ENCODE measurements around the gene TANC1. TPM values are rescaled to one million over a fixed set of nuclear protein-coding genes. Genes with fewer than 3 reads are reported as not detected.

TANC1 gene
- total RNA-seq, 1 donor from 2014 or later = 0.37 TPM

DNA sequence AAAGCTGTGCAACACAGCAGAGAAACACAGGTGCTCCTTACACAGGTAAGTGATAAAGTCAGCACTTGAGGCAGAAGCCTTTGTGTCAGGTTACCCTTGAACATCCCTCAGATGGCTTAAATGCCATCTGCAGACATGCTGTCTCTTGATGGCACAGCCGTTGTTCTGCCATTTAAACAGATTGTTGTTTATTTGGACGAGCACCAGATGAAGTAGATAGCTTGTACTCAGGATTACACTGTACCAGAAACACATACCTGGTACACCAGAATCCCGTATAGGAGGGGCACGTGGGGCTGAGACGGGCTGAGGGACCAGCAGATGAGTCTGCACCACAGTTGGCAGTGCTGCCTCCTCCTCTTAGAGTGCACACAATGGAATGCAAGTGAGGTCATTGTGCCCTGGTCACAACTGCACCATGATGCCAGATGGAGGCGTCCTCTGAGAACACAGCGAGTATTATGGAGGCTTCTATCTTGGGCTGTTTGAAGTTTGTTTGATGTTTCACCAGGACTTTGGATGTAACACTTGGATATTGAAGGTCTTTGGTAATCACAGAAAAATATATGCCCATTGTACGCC is 143.0 kb downstream of the TANC1 start:
- Mint-ChIP-seq H3K4me3 (no peak overlapping the region), H3K4me1 (no peaks in the 10 kb centered on the region), H3K27me3 (peaks cover 18% of the 10 kb centered on the region), H3K36me3 (ENCODE audit: low read depth) (no peaks in the 10 kb centered on the region), H3K27ac (no peak overlapping the region), H3K9me3 (no peaks in the 10 kb centered on the region)
- DNase-seq = no peak
- intact Hi-C loops (cut with micrococcal nuclease) = loop anchor here (10.0 kb wide), 1 partner anchor 853 kb away; no protein-coding TSS in a partner anchor

- peaks cover 18% of the 10 kb centered on the region for H3K27me3 Mint-ChIP-seq
- no peak overlapping the region for H3K27ac Mint-ChIP-seq
- intact Hi-C loops (cut with micrococcal nuclease) = loop anchor here (10.0 kb wide), 1 partner anchor 850 kb away; no protein-coding TSS in a partner anchor
- no peaks in the 10 kb centered on the region for H3K36me3 Mint-ChIP-seq (ENCODE audit: low read depth)
- peaks cover 3% of the 10 kb centered on the region for H3K4me1 Mint-ChIP-seq
- H3K9me3 Mint-ChIP-seq = no peaks in the 10 kb centered on the region
- no peak overlapping the region for H3K4me3 Mint-ChIP-seq
- DNase-seq = no peak
Observed at GRCh38 chr2:159114835-159115234, 146.4 kb downstream of the TANC1 start.

DNA sequence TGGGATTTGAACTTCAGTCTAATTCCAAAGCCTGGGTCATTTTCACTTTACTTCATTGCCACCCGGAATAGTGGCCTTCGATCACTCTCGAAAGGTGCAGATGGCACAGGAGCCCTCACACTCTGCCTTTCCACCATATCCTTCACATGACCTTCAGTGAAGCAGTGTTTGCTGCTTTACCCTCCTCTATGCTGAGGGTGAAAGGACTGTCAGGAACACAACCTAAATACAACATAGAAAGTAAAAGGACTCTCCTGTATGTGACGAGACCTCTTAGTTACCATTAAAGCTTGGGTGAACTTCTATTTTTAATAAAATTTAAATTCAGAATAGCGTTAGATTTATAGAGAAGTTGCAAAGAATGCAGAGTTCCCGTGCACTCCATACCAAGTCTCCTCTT is 148.5 kb downstream of the TANC1 start:
- H3K36me3 Mint-ChIP-seq (ENCODE audit: low read depth) = no peaks in the 10 kb centered on the region
- H3K27ac Mint-ChIP-seq = no peak overlapping the region
- no peaks in the 10 kb centered on the region for H3K9me3 Mint-ChIP-seq
- DNase-seq = no peak
- intact Hi-C loops (cut with micrococcal nuclease) = loop anchor here (10.0 kb wide), 1 partner anchor 848 kb away; no protein-coding TSS in a partner anchor
- H3K4me1 Mint-ChIP-seq = peaks cover 3% of the 10 kb centered on the region
- peaks cover 16% of the 10 kb centered on the region for H3K27me3 Mint-ChIP-seq
- H3K4me3 Mint-ChIP-seq = no peak overlapping the region

DNA sequence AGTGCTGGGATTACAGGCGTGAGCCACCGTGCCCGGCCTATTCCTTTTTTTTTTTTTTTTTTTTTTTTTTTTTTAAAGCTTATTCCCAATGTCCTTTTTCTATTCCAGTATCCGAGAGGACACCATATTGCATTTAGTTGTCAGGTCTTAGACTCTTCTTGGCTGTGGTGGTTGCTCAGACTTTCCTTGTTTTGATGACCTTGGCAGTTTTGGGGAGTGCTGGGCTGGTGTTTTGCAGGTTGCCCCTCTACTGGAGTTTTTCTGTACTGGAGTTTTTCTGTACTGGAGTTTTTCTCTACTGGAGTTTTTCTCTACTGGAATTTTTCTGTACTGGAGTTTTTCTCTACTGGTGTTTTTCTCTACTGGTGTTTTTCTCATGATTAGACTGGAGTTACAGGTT is 149.2 kb downstream of the TANC1 start:
- H3K9me3 Mint-ChIP-seq = no peaks in the 10 kb centered on the region
- DNase-seq = no peak
- H3K27ac Mint-ChIP-seq = no peak overlapping the region
- no peaks in the 10 kb centered on the region for H3K36me3 Mint-ChIP-seq (ENCODE audit: low read depth)
- intact Hi-C loops (cut with micrococcal nuclease) = loop anchor here (1.0 to 10.0 kb wide), 4 partner anchors 81 to 847 kb away; no protein-coding TSS in a partner anchor
- peaks cover 3% of the 10 kb centered on the region for H3K4me1 Mint-ChIP-seq
- peaks cover 16% of the 10 kb centered on the region for H3K27me3 Mint-ChIP-seq
- H3K4me3 Mint-ChIP-seq = no peak overlapping the region

GRCh38 chr2:159118115-159118858 is 149.8 kb downstream of the TANC1 start:
- intact Hi-C loops (cut with micrococcal nuclease) = loop anchor here (1.0 to 10.0 kb wide), 4 partner anchors 82 to 847 kb away; no protein-coding TSS in a partner anchor
- H3K36me3 Mint-ChIP-seq (ENCODE audit: low read depth) = no peaks in the 10 kb centered on the region
- peak; percentile 93 for DNase-seq
- peaks cover 13% of the 10 kb centered on the region for H3K27me3 Mint-ChIP-seq
- H3K27ac Mint-ChIP-seq = no peak overlapping the region
- H3K4me1 Mint-ChIP-seq = peaks cover 3% of the 10 kb centered on the region
- H3K4me3 Mint-ChIP-seq = no peak overlapping the region
- no peaks in the 10 kb centered on the region for H3K9me3 Mint-ChIP-seq

DNA sequence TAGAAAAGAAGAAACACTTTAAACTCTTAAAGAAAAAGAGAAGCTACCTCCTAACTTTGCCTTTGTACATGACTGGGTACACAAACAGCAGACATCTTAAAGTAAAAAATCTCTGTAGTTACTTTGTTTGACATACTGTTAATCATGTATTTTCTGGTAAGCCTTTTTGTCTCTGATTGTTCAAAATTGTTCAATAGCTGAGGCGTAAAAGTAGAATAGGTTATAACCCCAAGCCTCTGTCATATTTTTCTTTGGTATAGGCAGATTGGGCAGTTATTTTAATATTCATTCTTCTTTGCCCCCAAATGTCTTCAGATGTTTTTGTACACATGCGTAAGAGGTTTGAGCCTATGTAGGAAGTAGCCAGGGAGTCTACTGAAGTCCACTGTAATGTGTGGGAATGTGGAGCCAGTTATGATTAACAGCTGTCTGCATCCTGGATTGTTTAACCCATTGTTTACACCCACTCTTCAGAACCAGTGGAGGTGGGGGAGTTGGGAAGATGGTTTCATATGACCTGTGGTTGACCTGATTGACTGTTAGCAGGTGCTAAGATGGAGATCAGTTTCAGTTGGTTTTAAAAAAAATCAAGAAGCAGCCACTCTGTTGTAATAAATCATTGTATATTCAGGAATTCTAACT is 150.5 kb downstream of the TANC1 start:
- Mint-ChIP-seq H3K36me3 (ENCODE audit: low read depth) (no peaks in the 10 kb centered on the region), H3K4me3 (no peak overlapping the region), H3K9me3 (no peaks in the 10 kb centered on the region), H3K27ac (no peak overlapping the region), H3K4me1 (peaks cover 5% of the 10 kb centered on the region), H3K27me3 (peaks cover 9% of the 10 kb centered on the region)
- intact Hi-C loops (cut with micrococcal nuclease) = loop anchor here (1.0 to 10.0 kb wide), 4 partner anchors 83 to 846 kb away; no protein-coding TSS in a partner anchor
- no peak for DNase-seq

DNA sequence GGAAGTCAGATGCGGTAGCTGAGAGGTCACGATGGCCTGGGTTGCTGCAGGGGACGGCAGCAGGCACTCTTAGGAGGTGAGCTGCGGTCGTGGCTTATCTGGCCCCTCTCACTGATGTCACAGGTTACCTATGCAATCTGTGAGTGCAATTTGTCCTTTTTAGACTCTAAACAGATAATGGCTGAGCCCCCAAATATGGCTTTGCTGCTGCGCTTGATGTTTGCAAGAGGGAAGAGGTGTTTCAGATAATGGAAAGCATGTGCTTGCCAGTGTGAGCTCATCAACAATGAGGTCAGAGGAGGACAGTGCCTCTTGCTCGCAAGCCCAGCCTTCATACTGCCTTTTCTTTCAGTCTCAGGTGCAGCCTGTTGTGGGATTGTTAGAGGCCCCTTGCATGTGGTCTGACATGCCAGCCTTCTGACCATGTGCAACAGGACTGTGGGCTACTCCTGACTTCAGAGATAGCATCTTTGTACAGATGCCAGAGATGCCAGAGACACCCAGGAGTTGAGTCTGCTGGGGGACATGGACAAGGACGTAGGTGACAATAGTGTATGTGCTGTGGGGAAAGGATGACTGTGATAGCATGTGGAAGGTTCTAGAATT is 151.3 kb downstream of the TANC1 start:
- DNase-seq = no peak
- Mint-ChIP-seq H3K4me3 (no peak overlapping the region), H3K27me3 (peaks cover 7% of the 10 kb centered on the region), H3K27ac (no peak overlapping the region), H3K4me1 (peaks cover 12% of the 10 kb centered on the region), H3K36me3 (ENCODE audit: low read depth) (no peaks in the 10 kb centered on the region), H3K9me3 (no peaks in the 10 kb centered on the region)
- intact Hi-C loops (cut with micrococcal nuclease) = loop anchor here (10.0 kb wide), 1 partner anchor 845 kb away; no protein-coding TSS in a partner anchor

DNA sequence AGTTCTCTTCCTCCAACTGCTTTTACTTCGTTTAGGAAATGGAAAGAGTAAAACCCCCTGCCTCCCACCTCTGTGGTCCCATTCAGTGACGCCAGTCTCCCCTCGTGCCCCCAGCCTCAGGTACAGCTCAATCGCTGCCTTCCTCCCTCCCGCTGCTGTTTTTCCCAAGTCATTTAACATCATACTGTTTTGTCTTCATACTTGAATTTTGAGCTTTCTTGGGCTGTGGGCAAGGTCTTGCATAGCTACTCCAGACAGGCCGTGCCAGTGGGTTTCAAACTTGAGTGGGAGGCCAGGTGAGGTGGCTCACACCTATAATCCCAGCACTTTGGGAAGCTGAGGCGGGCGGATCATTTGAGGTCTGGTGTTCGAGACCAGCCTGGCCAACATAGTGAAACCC is 155.3 kb downstream of the TANC1 start:
- no peak for DNase-seq
- H3K27ac Mint-ChIP-seq = no peak overlapping the region
- no peak overlapping the region for H3K4me3 Mint-ChIP-seq
- intact Hi-C loops (cut with micrococcal nuclease) = no loop called here
- no peaks in the 10 kb centered on the region for H3K36me3 Mint-ChIP-seq (ENCODE audit: low read depth)
- no peaks in the 10 kb centered on the region for H3K9me3 Mint-ChIP-seq
- no peaks in the 10 kb centered on the region for H3K27me3 Mint-ChIP-seq
- peaks cover 10% of the 10 kb centered on the region for H3K4me1 Mint-ChIP-seq

GRCh38 chr2:159124441-159124911 is 156.0 kb downstream of the TANC1 start:
- no peaks in the 10 kb centered on the region for H3K9me3 Mint-ChIP-seq
- H3K36me3 Mint-ChIP-seq (ENCODE audit: low read depth) = no peaks in the 10 kb centered on the region
- intact Hi-C loops (cut with micrococcal nuclease) = no loop called here
- H3K4me3 Mint-ChIP-seq = no peak overlapping the region
- H3K27me3 Mint-ChIP-seq = no peaks in the 10 kb centered on the region
- H3K27ac Mint-ChIP-seq = peak overlapping the region; percentile 78
- H3K4me1 Mint-ChIP-seq = peaks cover 11% of the 10 kb centered on the region
- no peak for DNase-seq

DNA sequence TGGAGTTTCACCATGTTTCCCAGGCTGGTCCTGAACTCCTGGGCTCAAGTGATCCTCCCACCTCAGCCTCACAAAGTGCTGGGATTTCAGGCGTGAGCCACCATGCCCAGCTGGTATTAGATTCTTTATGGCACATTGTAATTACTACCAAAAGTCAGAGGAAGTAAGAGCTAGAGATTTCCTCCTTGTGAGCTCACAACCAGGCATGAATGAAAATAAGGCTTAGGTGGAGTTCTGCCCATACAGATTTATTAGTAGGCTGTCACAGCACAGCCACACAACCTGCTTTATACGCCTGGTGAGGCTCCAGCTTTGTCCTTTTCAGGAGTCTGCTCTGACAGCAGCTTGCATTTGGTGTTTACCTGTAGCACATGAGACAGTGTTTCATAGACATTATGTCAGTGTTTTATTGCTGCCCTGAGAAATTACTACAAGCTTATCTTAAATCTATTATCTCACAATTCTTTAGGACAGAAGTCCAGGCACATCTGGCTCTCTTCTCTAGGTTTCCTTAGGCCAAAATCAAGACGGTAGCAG is 156.6 kb downstream of the TANC1 start:
- no peaks in the 10 kb centered on the region for H3K27me3 Mint-ChIP-seq
- no peaks in the 10 kb centered on the region for H3K36me3 Mint-ChIP-seq (ENCODE audit: low read depth)
- H3K4me3 Mint-ChIP-seq = no peak overlapping the region
- peaks cover 12% of the 10 kb centered on the region for H3K4me1 Mint-ChIP-seq
- H3K27ac Mint-ChIP-seq = peak overlapping the region; percentile 78
- no peaks in the 10 kb centered on the region for H3K9me3 Mint-ChIP-seq
- intact Hi-C loops (cut with micrococcal nuclease) = no loop called here
- DNase-seq = no peak

DNA sequence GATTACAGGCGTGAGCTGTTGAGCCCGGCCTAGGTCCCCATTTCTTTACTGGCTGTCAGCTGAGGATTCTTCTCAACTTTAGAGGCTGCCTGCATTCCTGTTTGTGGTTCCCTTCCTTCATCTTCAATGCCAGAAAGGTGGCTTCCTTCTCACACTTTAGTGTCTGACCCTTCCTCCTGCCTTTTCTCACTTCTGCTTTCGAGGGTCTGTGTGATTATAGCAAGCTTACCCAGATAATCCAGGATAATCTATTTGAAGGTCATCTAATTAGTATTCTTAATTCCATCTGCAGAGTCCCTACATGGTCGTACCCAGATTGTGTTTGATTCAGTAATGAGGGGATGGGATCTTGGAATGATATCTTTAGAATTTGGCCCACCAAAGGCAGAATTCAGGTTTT is 157.4 kb downstream of the TANC1 start:
- H3K4me3 Mint-ChIP-seq = no peak overlapping the region
- no peaks in the 10 kb centered on the region for H3K9me3 Mint-ChIP-seq
- DNase-seq = no peak
- H3K4me1 Mint-ChIP-seq = peaks cover 12% of the 10 kb centered on the region
- H3K36me3 Mint-ChIP-seq (ENCODE audit: low read depth) = no peaks in the 10 kb centered on the region
- intact Hi-C loops (cut with micrococcal nuclease) = no loop called here
- H3K27me3 Mint-ChIP-seq = no peaks in the 10 kb centered on the region
- no peak overlapping the region for H3K27ac Mint-ChIP-seq

GRCh38 chr2:159126432-159127022 is 158.1 kb downstream of the TANC1 start:
- H3K36me3 Mint-ChIP-seq (ENCODE audit: low read depth) = no peaks in the 10 kb centered on the region
- no peak overlapping the region for H3K4me3 Mint-ChIP-seq
- no peak overlapping the region for H3K27ac Mint-ChIP-seq
- H3K4me1 Mint-ChIP-seq = peaks cover 12% of the 10 kb centered on the region
- DNase-seq = no peak
- intact Hi-C loops (cut with micrococcal nuclease) = no loop called here
- H3K27me3 Mint-ChIP-seq = no peaks in the 10 kb centered on the region
- no peaks in the 10 kb centered on the region for H3K9me3 Mint-ChIP-seq

DNA sequence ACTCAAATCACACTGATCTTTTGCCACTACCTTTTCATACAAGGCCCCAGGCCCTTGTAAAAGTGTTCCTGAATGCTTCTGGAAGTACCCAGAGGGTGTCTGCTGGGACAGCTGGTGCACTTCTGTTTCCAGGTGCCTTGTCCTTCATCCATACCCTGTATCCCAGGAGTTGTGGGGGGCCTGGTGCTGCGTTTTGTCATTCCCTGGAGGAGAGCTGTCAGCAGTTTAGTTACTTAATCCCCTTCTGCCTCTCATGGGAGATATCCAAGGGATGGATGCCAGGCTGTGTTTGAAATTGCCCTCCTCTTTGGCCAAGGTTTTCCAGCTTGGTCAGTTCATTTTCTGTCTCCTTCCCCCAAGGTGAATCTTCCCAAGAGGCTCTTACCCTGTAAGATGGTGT is 159.8 kb downstream of the TANC1 start:
- H3K4me3 Mint-ChIP-seq = no peak overlapping the region
- intact Hi-C loops (cut with micrococcal nuclease) = no loop called here
- DNase-seq = no peak
- H3K4me1 Mint-ChIP-seq = peaks cover 12% of the 10 kb centered on the region
- no peaks in the 10 kb centered on the region for H3K27me3 Mint-ChIP-seq
- no peaks in the 10 kb centered on the region for H3K9me3 Mint-ChIP-seq
- H3K27ac Mint-ChIP-seq = no peak overlapping the region
- H3K36me3 Mint-ChIP-seq (ENCODE audit: low read depth) = no peaks in the 10 kb centered on the region

Measured in activated CD4-positive, alpha-beta T cell treated with anti-CD3 and anti-CD28 coated beads, Interleukin-2, amount 10 ng/mL, durations not matched to agents 24 days and 14 days (primary cell).